Upper lobe of left lung (tissue), 4 donors: ENCODE data around the gene APLF.
"Not testable (repeated sequence)": the region's sequence is repeated elsewhere in the genome, so short reads cannot be mapped to it uniquely, and the experiment has no call there.

Experiments
- POLR2A ChIP-seq, 4 donors: fragments of 450-650 bp; IDR thresholded peaks; one replicate each; pipeline ENCODE4 v1.5.1; 2016 to 2017; ENCODE audit warnings: antibody characterized with exemption in 4 of 4, mild to moderate bottlenecking in 2 of 4
- POLR2AphosphoS5 ChIP-seq, 2 donors: sonication (generic); formaldehyde crosslinking; IDR thresholded peaks; one replicate each; pipeline ENCODE4 v1.5.1; 2017; ENCODE audit warnings: antibody characterized with exemption in 2 of 2
- TF ChIP-seq, protein P1 (sequence below), 6 experiments: fragments of 450-650 bp in 4 of 6; fragments of 200-600 bp in 2 of 6; sonication (generic) in 2 of 6; IDR thresholded peaks; one replicate each; pipeline ENCODE4 v1.5.1; 2016 to 2019; ENCODE audit warnings: antibody characterized with exemption in 6 of 6

DNA sequence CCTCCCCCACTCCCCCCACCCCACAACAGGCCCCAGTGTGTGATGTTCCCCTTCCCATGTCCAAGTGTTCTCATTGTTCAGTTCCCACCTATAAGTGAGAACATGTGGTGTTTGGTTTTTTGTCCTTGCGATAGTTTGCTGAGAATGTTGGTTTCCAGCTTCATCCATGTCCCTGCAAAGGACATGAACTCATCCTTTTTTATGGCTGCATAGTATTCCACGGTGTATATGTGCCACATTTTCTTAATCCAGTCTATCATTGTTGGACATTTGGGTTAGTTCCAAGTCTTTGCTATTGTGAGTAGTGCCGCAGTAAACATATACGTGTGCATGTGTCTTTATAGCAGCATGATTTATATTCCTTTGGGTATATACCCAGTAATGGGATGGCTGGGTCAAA, 103.0 kb downstream of the APLF start:
- not testable (repeated sequence) for TF ChIP-seq POLR2A, POLR2AphosphoS5 (IDR thresholded peaks at IDR 0.05)
- TF ChIP-seq, protein P1, sequence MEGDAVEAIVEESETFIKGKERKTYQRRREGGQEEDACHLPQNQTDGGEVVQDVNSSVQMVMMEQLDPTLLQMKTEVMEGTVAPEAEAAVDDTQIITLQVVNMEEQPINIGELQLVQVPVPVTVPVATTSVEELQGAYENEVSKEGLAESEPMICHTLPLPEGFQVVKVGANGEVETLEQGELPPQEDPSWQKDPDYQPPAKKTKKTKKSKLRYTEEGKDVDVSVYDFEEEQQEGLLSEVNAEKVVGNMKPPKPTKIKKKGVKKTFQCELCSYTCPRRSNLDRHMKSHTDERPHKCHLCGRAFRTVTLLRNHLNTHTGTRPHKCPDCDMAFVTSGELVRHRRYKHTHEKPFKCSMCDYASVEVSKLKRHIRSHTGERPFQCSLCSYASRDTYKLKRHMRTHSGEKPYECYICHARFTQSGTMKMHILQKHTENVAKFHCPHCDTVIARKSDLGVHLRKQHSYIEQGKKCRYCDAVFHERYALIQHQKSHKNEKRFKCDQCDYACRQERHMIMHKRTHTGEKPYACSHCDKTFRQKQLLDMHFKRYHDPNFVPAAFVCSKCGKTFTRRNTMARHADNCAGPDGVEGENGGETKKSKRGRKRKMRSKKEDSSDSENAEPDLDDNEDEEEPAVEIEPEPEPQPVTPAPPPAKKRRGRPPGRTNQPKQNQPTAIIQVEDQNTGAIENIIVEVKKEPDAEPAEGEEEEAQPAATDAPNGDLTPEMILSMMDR (IDR thresholded peaks at IDR 0.05) = not testable (repeated sequence)
